ENCODE results near the gene SLC38A9.
"Not testable (repeated sequence)": the region's sequence is repeated elsewhere in the genome, so short reads cannot be mapped to it uniquely, and the experiment has no call there.

SLC38A9 gene

DNA sequence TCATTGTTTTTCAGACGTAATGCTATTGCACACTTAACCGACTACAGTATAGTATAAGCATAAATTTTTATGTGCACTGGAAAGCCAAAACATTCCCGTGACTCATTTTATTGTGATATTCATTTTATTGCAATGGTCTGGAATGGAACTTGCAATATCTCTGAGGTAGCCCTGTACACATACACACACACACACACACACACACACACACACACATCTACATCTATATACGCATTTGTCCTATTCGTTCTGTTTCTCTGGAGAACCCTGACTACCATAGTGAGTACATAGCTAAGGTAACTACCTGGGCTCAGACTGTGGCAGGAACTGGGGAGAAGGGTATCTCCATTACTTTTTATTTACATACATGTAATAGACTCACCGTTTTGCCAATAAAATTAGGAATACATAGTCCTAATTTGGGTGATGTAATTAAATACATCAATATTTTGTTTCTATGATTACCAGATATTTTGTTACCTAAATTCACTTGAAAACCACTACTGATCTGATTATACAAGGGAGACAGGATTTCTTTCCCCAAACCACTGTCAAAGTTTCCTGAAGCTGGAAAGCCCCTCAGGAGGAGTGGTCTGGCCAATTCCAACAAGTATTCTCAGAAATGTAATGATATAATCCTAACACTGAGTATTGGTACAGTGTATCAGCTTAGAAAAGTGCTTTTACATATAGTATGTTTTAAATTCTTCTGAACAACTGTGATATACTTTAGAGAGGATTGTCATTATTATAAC lies 103.4 kb downstream of the SLC38A9 start:
- no peak for DNase-seq (ENCODE audit: low read depth)
- no peak overlapping the region for H3K4me3 ChIP-seq (ENCODE audit: low read depth, low read length)
- TF ChIP-seq, protein P1, sequence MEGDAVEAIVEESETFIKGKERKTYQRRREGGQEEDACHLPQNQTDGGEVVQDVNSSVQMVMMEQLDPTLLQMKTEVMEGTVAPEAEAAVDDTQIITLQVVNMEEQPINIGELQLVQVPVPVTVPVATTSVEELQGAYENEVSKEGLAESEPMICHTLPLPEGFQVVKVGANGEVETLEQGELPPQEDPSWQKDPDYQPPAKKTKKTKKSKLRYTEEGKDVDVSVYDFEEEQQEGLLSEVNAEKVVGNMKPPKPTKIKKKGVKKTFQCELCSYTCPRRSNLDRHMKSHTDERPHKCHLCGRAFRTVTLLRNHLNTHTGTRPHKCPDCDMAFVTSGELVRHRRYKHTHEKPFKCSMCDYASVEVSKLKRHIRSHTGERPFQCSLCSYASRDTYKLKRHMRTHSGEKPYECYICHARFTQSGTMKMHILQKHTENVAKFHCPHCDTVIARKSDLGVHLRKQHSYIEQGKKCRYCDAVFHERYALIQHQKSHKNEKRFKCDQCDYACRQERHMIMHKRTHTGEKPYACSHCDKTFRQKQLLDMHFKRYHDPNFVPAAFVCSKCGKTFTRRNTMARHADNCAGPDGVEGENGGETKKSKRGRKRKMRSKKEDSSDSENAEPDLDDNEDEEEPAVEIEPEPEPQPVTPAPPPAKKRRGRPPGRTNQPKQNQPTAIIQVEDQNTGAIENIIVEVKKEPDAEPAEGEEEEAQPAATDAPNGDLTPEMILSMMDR (IDR thresholded peaks at IDR 0.05; ENCODE audit: low read depth, low read length, missing control alignments) = no peak

DNA sequence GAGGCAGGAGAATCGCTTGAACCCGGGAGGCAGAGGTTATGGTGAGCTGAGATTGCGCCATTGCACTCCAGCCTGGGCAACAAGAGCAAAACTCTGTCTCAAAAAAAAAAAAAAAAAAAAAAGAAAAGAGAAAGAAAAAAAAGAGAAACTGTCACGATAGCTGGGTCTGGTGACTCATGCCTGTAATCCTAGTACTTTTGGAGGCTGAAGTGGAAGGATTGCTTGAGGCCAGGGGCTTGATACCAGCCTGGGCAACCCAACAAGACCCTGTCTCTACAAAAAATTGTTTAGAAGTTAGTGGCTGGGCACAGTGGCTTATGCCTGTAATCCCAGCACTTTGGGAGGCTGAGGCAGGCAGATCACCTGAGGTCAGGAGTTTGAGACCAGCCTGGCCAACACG lies 104.8 kb downstream of the SLC38A9 start:
- DNase-seq (ENCODE audit: low read depth); H3K4me3 ChIP-seq (ENCODE audit: low read depth, low read length): not testable (repeated sequence)

- H3K4me3 ChIP-seq (ENCODE audit: low read depth, low read length) = no peak overlapping the region
- DNase-seq (ENCODE audit: low read depth) = no peak
- TF ChIP-seq, protein P1 (IDR thresholded peaks at IDR 0.05; ENCODE audit: low read depth, low read length, missing control alignments) = no peak
These were observed 107.5 kb downstream of the SLC38A9 start for GRCh38 chr5:55604611-55605067.

- TF ChIP-seq, protein P1 (IDR thresholded peaks at IDR 0.05; ENCODE audit: low read depth, low read length, missing control alignments) = no peak
- H3K4me3 ChIP-seq (ENCODE audit: low read depth, low read length) = no peak overlapping the region
- no peak for DNase-seq (ENCODE audit: low read depth)
These were observed 108.2 kb downstream of the SLC38A9 start for GRCh38 chr5:55603922-55604321.

GRCh38 chr5:55601628-55602027 lies 110.5 kb downstream of the SLC38A9 start:
- TF ChIP-seq, protein P1 (IDR thresholded peaks at IDR 0.05; ENCODE audit: low read depth, low read length, missing control alignments) = no peak
- H3K4me3 ChIP-seq (ENCODE audit: low read depth, low read length) = no peak overlapping the region
- no peak for DNase-seq (ENCODE audit: low read depth)

GRCh38 chr5:55601204-55601618 lies 110.9 kb downstream of the SLC38A9 start:
- H3K4me3 ChIP-seq (ENCODE audit: low read depth, low read length) = no peak overlapping the region
- TF ChIP-seq, protein P1 (IDR thresholded peaks at IDR 0.05; ENCODE audit: low read depth, low read length, missing control alignments) = no peak
- DNase-seq (ENCODE audit: low read depth) = no peak

- TF ChIP-seq, protein P1 (IDR thresholded peaks at IDR 0.05; ENCODE audit: low read depth, low read length, missing control alignments) = no peak
- H3K4me3 ChIP-seq (ENCODE audit: low read depth, low read length) = no peak overlapping the region
- DNase-seq (ENCODE audit: low read depth) = no peak
These were observed 111.5 kb downstream of the SLC38A9 start for GRCh38 chr5:55600497-55601203.
